Choroid plexus epithelial cell (primary cell): ENCODE results near the gene USP6NL.

ENCODE experiments used
- DNase-seq: peaks from one replicate; pipeline ENCODE4 v3.0.0-alpha.2; 2010; ENCODE audit warnings: low read depth
- H3K4me3 ChIP-seq: 2 replicates; pipeline ENCODE4 v1.5.1; 2011; ENCODE audit warnings: low read depth, mild to moderate bottlenecking, control low read depth, low read length, moderate library complexity
- CTCF ChIP-seq: conservative IDR thresholded peaks from 2 replicates; pipeline ENCODE4 v1.5.1; 2011; ENCODE audit warnings: low read depth, mild to moderate bottlenecking, control low read depth, inconsistent platforms, low read length, moderate library complexity

USP6NL gene

GRCh38 chr10:11594589-11595394 lies 16.7 kb downstream of the USP6NL start:
- DNase-seq, result no peak
- no peak overlapping the region for H3K4me3 ChIP-seq
- no peak for TF ChIP-seq CTCF

- H3K4me3 ChIP-seq, result no peak overlapping the region
- TF ChIP-seq CTCF, result no peak
- DNase-seq, result no peak
Observed at GRCh38 chr10:11593612-11594011, 17.8 kb downstream of the USP6NL start.

GRCh38 chr10:11589738-11590137 lies 21.7 kb downstream of the USP6NL start:
- TF ChIP-seq CTCF, result no peak
- H3K4me3 ChIP-seq, result no peak overlapping the region
- no peak for DNase-seq

- DNase-seq, result no peak
- TF ChIP-seq CTCF, result no peak
- no peak overlapping the region for H3K4me3 ChIP-seq
Observed at GRCh38 chr10:11588873-11589574, 22.4 kb downstream of the USP6NL start.

GRCh38 chr10:11587722-11588259 lies 23.7 kb downstream of the USP6NL start:
- no peak for TF ChIP-seq CTCF
- no peak for DNase-seq
- H3K4me3 ChIP-seq, result no peak overlapping the region

GRCh38 chr10:11586170-11586569 lies 25.3 kb downstream of the USP6NL start:
- peak; percentile 20 for DNase-seq
- no peak overlapping the region for H3K4me3 ChIP-seq
- no peak for TF ChIP-seq CTCF
